ENCODE data around the gene LOXL1. TPM values are rescaled to one million over a fixed set of nuclear protein-coding genes. Genes with fewer than 3 reads are reported as not detected.

LOXL1 gene
- total and polyA plus RNA-seq, 2 of the 13 experiments (the other 11 are each of a cell fraction or from before 2014, with no cell fraction given): 0.51 to 1.3 TPM

DNA sequence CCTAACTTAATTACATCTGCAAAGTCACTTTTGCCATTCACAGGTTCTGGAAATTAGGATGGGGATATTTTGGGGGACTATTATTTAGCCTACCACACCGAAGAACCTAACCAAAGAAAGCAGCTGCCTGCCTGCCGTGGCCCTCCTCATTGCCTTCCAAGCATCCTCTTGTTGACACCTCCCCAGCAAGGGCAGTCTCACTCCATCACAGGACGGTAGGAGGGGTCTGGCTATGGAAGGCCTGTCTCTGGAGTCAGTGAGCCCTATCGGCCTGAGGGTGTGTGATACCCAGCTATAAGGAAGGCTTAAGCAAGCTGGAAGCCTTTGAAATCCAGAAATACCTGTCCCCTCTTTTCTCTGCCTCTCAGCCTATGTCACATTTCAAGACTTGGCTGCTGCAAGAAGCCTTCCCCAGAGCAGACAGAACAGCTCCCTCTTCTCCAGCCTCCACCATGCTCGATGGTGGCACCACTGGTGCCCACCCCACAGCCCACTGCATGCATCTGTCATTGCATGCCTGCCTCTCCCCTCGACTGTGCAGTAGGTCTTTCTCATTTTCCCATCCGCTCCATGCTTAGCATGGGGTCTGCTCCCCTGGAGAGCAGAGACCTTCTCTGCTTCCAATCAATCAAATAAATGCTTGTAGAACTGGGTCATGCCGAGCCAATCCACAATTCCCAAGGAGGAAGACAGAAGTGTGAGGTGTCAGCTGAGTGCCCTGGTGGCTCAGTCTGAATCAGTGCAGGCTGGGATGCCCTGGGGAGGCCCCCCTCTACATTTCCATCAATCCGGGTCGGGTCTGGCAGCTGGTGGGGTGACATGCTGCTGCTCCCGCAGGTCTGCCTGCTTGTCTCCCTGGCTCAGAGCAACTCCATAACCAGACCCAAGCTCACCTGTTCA, 23.9 kb upstream of the LOXL1 start:
- ATAC-seq: no peak
- 14% methylated on average over 5 of the region's 11 CpGs for WGBS (ENCODE audit: low lambda C conversion rate)
- no peak overlapping the region for H3K4me2 ChIP-seq (ENCODE audit: low read depth, low read length)
- CTCF ChIA-PET (ENCODE audit: low intra/inter-chr PET ratio, low total read pairs): no interaction called here
- H3K9me3 ChIP-seq (ENCODE audit: low read length): no peaks in the 10 kb centered on the region
- in situ Hi-C loops (cut with HindIII; ENCODE audit: extremely low pct_ligation_motif_present, low pct_unique_long_range_greater_than_20kb): no loop called here
- intact Hi-C loops (cut with micrococcal nuclease; ENCODE audit: unreplicated experiment): no loop called here
- no peaks in the 10 kb centered on the region for H4K20me1 ChIP-seq (ENCODE audit: insufficient read depth, low read length)
- H2AFZ ChIP-seq (ENCODE audit: low read length): no peak overlapping the region
- no peak for FAIRE-seq
- H3K4me1 ChIP-seq (ENCODE audit: insufficient read depth, low read length): no peaks in the 10 kb centered on the region
- H3K36me3 ChIP-seq (replicated peaks in 1 of 2; ENCODE audit: control insufficient read depth in 1 of 2, insufficient read depth in 2 of 2, low read length in 2 of 2): no peaks in the 10 kb centered on the region
- no peak overlapping the region for H3K4me3 ChIP-seq (replicated peaks in 1 of 3; ENCODE audit: insufficient read depth in 1 of 3, low read depth in 2 of 3, low read length in 3 of 3)
- BruUV-seq (replicated peaks): no TSS peak
- H3K27me3 ChIP-seq (ENCODE audit: control insufficient read depth in 1 of 2, insufficient read depth in 2 of 2, low read length in 2 of 2): peaks cover 2 to 3% of the 10 kb centered on the region in 2 experiments; a peak in 2 of 5 replicates
- TF ChIP-seq REXO4 (CRISPR knock-in tag; IDR thresholded peaks at IDR 0.05; ENCODE audit: borderline replicate concordance): no peak
- no peaks in the 10 kb centered on the region for H3K79me2 ChIP-seq (ENCODE audit: insufficient read depth, low read length)
- POLR2A ChIA-PET: no interaction called here
- H3K27ac ChIP-seq (ENCODE audit: extremely low read length, insufficient read depth, low read length): no peak overlapping the region
- DNase-seq (ENCODE audit: low spot score): no peak
- H3K9ac ChIP-seq (ENCODE audit: insufficient read depth, low read depth, low read length): no peak overlapping the region

DNA sequence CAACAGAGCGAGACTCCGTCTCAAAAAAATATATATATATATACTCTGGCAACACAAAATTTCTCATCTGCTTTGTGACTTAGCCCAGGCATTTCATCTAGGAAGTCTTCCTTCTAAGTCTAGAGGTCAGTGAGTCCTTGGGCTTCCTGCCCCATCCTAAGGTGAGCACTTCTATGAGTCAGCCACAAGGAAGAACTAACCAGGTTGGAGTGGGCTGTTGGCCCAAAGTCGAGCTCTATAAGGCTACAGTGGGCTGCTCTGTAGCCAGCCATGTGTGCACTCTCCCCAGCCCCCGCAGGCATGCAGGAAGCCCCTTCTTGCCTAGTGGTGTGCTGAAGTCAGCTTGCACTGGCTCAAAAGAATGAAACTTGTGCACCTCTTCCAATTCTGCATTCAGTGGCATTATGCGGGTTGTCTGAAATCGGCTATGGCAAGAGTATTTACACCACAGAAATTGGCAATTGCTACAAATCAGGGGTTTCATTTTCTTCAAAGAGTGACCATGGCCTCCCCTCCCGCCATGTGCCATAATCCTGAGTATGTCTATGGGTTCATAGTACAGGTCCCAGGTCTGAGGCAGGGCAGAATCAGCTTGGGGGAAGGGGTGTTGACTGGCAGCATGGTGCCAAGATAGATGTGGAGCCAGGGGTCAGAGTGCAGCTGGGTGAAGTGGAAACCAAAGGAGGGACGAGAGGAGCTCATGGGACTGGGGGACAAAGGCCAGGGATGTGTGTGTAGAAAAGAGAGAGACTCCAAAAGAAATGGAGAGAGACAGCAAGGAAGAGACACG, 22.0 kb upstream of the LOXL1 start:
- DNase-seq (ENCODE audit: low spot score) (no peak), ATAC-seq (no peak), FAIRE-seq (no peak)
- Histone ChIP-seq H3K27ac (ENCODE audit: extremely low read length, insufficient read depth, low read length) (no peak overlapping the region), H3K4me2 (ENCODE audit: low read depth, low read length) (no peak overlapping the region), H3K79me2 (ENCODE audit: insufficient read depth, low read length) (no peaks in the 10 kb centered on the region), H3K9ac (ENCODE audit: insufficient read depth, low read depth, low read length) (no peak overlapping the region), H2AFZ (ENCODE audit: low read length) (no peak overlapping the region), H3K4me3 (replicated peaks in 1 of 3; ENCODE audit: insufficient read depth in 1 of 3, low read depth in 2 of 3, low read length in 3 of 3) (no peak overlapping the region), H3K9me3 (ENCODE audit: low read length) (no peaks in the 10 kb centered on the region), H3K4me1 (ENCODE audit: insufficient read depth, low read length) (peaks cover 6% of the 10 kb centered on the region; the same call in 1 of the 2 replicates), H3K27me3 (ENCODE audit: control insufficient read depth in 1 of 2, insufficient read depth in 2 of 2, low read length in 2 of 2) (peaks cover 2 to 3% of the 10 kb centered on the region in 2 experiments; a peak in 3 of 5 replicates), H4K20me1 (ENCODE audit: insufficient read depth, low read length) (no peaks in the 10 kb centered on the region), H3K36me3 (replicated peaks in 1 of 2; ENCODE audit: control insufficient read depth in 1 of 2, insufficient read depth in 2 of 2, low read length in 2 of 2) (no peaks in the 10 kb centered on the region)
- ChIA-PET CTCF (ENCODE audit: low intra/inter-chr PET ratio, low total read pairs) (no interaction called here), POLR2A (no interaction called here)
- WGBS (ENCODE audit: low lambda C conversion rate): 47% methylated on average over 5 of the region's 9 CpGs
- no peak for TF ChIP-seq ZNF292 (CRISPR knock-in tag; IDR thresholded peaks at IDR 0.05; ENCODE audit: borderline replicate concordance, low read depth)
- TF ChIP-seq ZNF256 (CRISPR knock-in tag; conservative IDR thresholded peaks at IDR 0.05): no peak
- TF ChIP-seq ARNT (IDR thresholded peaks at IDR 0.05): no peak
- no peak for TF ChIP-seq ATF7 (IDR thresholded peaks at IDR 0.05)
- no peak for TF ChIP-seq ATF7 (CRISPR knock-in tag; IDR thresholded peaks at IDR 0.05)
- TF ChIP-seq HNRNPK (IDR thresholded peaks at IDR 0.05; ENCODE audit: low read depth, low read length, poor library complexity, severe bottlenecking): no peak
- no peak for TF ChIP-seq STAG1 (CRISPR knock-in tag; IDR thresholded peaks at IDR 0.05)
- no peak for TF ChIP-seq ZSCAN25 (CRISPR knock-in tag; IDR thresholded peaks at IDR 0.05)
- intact Hi-C loops (cut with micrococcal nuclease; ENCODE audit: unreplicated experiment) (no loop called here), in situ Hi-C loops (cut with HindIII; ENCODE audit: extremely low pct_ligation_motif_present, low pct_unique_long_range_greater_than_20kb) (no loop called here)
- no TSS peak for BruUV-seq (replicated peaks)
